Measurements from ENCODE around the gene GPRC5C. TPM values are rescaled to one million over a fixed set of nuclear protein-coding genes. Genes with fewer than 3 reads are reported as not detected.

GPRC5C gene
- total and polyA plus RNA-seq, 2 of the 13 experiments (the other 11 are each of a cell fraction or from before 2014, with no cell fraction given): 85.6 to 300 TPM

DNA sequence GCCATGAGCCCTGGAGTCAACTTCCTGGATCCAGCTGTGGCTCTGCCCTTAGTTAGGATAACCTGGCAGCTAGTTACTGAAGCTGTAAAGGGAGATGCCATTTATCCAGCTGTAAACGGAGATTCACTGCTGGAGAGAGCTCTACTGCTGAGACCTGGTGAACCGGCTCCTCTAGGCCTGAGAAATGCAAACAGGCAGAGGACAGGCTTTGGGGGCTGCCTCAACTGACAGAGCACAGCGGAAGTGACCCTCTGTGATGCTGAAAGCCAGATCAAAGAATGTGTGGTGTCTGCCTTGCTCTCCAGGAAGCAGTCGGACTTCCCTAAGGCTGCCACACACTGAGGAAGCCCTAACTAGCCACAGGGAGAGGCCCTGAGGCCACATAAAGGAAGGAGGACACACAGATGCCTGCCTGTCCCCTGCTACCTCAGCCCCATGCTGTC, 21.9 kb upstream of the GPRC5C start (continued):
- TF ChIP-seq, protein P1, sequence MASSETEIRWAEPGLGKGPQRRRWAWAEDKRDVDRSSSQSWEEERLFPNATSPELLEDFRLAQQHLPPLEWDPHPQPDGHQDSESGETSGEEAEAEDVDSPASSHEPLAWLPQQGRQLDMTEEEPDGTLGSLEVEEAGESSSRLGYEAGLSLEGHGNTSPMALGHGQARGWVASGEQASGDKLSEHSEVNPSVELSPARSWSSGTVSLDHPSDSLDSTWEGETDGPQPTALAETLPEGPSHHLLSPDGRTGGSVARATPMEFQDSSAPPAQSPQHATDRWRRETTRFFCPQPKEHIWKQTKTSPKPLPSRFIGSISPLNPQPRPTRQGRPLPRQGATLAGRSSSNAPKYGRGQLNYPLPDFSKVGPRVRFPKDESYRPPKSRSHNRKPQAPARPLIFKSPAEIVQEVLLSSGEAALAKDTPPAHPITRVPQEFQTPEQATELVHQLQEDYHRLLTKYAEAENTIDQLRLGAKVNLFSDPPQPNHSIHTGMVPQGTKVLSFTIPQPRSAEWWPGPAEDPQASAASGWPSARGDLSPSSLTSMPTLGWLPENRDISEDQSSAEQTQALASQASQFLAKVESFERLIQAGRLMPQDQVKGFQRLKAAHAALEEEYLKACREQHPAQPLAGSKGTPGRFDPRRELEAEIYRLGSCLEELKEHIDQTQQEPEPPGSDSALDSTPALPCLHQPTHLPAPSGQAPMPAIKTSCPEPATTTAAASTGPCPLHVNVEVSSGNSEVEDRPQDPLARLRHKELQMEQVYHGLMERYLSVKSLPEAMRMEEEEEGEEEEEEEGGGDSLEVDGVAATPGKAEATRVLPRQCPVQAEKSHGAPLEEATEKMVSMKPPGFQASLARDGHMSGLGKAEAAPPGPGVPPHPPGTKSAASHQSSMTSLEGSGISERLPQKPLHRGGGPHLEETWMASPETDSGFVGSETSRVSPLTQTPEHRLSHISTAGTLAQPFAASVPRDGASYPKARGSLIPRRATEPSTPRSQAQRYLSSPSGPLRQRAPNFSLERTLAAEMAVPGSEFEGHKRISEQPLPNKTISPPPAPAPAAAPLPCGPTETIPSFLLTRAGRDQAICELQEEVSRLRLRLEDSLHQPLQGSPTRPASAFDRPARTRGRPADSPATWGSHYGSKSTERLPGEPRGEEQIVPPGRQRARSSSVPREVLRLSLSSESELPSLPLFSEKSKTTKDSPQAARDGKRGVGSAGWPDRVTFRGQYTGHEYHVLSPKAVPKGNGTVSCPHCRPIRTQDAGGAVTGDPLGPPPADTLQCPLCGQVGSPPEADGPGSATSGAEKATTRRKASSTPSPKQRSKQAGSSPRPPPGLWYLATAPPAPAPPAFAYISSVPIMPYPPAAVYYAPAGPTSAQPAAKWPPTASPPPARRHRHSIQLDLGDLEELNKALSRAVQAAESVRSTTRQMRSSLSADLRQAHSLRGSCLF (CRISPR knock-in tag; IDR thresholded peaks at IDR 0.05; ENCODE audit: borderline replicate concordance): no peak
- no peak for TF ChIP-seq NR1H2 (CRISPR knock-in tag; IDR thresholded peaks at IDR 0.05; ENCODE audit: borderline replicate concordance, low read depth)
- no peak for TF ChIP-seq SETDB1 (CRISPR knock-in tag; IDR thresholded peaks at IDR 0.05; ENCODE audit: borderline replicate concordance)
- TF ChIP-seq, protein P2, sequence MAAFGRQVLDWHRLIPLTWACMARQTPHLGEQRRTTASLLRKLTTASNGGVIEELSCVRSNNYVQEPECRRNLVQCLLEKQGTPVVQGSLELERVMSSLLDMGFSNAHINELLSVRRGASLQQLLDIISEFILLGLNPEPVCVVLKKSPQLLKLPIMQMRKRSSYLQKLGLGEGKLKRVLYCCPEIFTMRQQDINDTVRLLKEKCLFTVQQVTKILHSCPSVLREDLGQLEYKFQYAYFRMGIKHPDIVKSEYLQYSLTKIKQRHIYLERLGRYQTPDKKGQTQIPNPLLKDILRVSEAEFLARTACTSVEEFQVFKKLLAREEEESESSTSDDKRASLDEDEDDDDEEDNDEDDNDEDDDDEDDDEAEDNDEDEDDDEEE (CRISPR knock-in tag; IDR thresholded peaks at IDR 0.05): no peak; the same call in 1 of the 2 replicates
- TF ChIP-seq, protein P3, sequence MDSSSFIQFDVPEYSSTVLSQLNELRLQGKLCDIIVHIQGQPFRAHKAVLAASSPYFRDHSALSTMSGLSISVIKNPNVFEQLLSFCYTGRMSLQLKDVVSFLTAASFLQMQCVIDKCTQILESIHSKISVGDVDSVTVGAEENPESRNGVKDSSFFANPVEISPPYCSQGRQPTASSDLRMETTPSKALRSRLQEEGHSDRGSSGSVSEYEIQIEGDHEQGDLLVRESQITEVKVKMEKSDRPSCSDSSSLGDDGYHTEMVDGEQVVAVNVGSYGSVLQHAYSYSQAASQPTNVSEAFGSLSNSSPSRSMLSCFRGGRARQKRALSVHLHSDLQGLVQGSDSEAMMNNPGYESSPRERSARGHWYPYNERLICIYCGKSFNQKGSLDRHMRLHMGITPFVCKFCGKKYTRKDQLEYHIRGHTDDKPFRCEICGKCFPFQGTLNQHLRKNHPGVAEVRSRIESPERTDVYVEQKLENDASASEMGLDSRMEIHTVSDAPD (CRISPR knock-in tag; IDR thresholded peaks at IDR 0.05): no peak
- no peak for TF ChIP-seq ZIK1 (CRISPR knock-in tag; IDR thresholded peaks at IDR 0.05; ENCODE audit: borderline replicate concordance, low read depth)
- TF ChIP-seq, protein P4, sequence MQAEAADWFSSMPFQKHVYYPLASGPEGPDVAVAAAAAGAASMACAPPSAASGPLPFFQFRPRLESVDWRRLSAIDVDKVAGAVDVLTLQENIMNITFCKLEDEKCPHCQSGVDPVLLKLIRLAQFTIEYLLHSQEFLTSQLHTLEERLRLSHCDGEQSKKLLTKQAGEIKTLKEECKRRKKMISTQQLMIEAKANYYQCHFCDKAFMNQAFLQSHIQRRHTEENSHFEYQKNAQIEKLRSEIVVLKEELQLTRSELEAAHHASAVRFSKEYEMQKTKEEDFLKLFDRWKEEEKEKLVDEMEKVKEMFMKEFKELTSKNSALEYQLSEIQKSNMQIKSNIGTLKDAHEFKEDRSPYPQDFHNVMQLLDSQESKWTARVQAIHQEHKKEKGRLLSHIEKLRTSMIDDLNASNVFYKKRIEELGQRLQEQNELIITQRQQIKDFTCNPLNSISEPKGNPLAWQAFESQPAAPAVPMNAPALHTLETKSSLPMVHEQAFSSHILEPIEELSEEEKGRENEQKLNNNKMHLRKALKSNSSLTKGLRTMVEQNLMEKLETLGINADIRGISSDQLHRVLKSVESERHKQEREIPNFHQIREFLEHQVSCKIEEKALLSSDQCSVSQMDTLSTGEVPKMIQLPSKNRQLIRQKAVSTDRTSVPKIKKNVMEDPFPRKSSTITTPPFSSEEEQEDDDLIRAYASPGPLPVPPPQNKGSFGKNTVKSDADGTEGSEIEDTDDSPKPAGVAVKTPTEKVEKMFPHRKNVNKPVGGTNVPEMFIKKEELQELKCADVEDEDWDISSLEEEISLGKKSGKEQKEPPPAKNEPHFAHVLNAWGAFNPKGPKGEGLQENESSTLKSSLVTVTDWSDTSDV (CRISPR knock-in tag; IDR thresholded peaks at IDR 0.05): no peak
- no peak for TF ChIP-seq ZNF660 (CRISPR knock-in tag; IDR thresholded peaks at IDR 0.05; ENCODE audit: borderline replicate concordance, low read depth)
- no peak for TF ChIP-seq PAWR (CRISPR knock-in tag; IDR thresholded peaks at IDR 0.05; ENCODE audit: borderline replicate concordance)
- no peak for TF ChIP-seq ZNF644 (CRISPR knock-in tag; IDR thresholded peaks at IDR 0.05; ENCODE audit: low read depth)
- no peak for TF ChIP-seq ZNF354B (CRISPR knock-in tag; IDR thresholded peaks at IDR 0.05)
- no peak for TF ChIP-seq ZNF850 (CRISPR knock-in tag; conservative IDR thresholded peaks at IDR 0.05)
- no peak for TF ChIP-seq HDAC6 (IDR thresholded peaks at IDR 0.05; ENCODE audit: low read depth, low read length)
- TF ChIP-seq, protein P5, sequence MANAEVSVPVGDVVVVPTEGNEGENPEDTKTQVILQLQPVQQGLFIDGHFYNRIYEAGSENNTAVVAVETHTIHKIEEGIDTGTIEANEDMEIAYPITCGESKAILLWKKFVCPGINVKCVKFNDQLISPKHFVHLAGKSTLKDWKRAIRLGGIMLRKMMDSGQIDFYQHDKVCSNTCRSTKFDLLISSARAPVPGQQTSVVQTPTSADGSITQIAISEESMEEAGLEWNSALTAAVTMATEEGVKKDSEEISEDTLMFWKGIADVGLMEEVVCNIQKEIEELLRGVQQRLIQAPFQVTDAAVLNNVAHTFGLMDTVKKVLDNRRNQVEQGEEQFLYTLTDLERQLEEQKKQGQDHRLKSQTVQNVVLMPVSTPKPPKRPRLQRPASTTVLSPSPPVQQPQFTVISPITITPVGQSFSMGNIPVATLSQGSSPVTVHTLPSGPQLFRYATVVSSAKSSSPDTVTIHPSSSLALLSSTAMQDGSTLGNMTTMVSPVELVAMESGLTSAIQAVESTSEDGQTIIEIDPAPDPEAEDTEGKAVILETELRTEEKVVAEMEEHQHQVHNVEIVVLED (CRISPR knock-in tag; IDR thresholded peaks at IDR 0.05; ENCODE audit: borderline replicate concordance): no peak

Data from HepG2 (cell line).